Lower leg skin (tissue), 3 donors: ENCODE data around the gene SSTR4.

Experiments
- POLR2A ChIP-seq, 2 donors: fragments of 450-650 bp; IDR thresholded peaks; one replicate each; pipeline ENCODE4 v1.6.1; 2016 to 2017; ENCODE audit warnings: antibody characterized with exemption in 2 of 2, mild to moderate bottlenecking in 1 of 2, moderate library complexity in 1 of 2
- TF ChIP-seq, protein P1 (sequence below), 3 donors: fragments of 450-650 bp; IDR thresholded peaks; one replicate each; pipeline ENCODE4 v1.5.1; 2016; ENCODE audit warnings: antibody characterized with exemption in 3 of 3, mild to moderate bottlenecking in 3 of 3, moderate library complexity in 2 of 3

DNA sequence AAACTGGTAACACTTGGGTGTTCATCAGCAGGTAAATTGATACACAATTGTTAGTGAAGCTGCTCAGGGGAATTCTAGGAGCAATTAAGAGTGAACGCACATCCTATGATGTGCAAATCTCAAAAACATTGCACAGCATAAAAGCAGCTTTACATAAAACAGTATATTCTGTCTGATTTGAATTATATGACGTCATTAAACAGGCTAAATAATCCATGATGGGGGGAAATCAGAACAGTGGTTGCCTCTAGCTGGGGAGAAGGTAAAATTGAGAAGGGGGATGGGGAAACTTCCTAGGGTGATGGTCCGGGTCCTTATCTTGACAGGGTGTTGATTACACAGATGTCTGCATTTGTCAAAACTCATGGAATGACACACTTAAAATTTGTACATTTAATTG lies 31.7 kb downstream of the SSTR4 start:
- TF ChIP-seq, protein P1, sequence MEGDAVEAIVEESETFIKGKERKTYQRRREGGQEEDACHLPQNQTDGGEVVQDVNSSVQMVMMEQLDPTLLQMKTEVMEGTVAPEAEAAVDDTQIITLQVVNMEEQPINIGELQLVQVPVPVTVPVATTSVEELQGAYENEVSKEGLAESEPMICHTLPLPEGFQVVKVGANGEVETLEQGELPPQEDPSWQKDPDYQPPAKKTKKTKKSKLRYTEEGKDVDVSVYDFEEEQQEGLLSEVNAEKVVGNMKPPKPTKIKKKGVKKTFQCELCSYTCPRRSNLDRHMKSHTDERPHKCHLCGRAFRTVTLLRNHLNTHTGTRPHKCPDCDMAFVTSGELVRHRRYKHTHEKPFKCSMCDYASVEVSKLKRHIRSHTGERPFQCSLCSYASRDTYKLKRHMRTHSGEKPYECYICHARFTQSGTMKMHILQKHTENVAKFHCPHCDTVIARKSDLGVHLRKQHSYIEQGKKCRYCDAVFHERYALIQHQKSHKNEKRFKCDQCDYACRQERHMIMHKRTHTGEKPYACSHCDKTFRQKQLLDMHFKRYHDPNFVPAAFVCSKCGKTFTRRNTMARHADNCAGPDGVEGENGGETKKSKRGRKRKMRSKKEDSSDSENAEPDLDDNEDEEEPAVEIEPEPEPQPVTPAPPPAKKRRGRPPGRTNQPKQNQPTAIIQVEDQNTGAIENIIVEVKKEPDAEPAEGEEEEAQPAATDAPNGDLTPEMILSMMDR (IDR thresholded peaks at IDR 0.05) = no peak
- no peak for TF ChIP-seq POLR2A (IDR thresholded peaks at IDR 0.05)
